Heart left ventricle (tissue), 16 donors: Measurements from ENCODE around the gene RABEP1. TPM values are rescaled to one million over a fixed set of nuclear protein-coding genes. Genes with fewer than 3 reads are reported as not detected.

Experiments used
- ATAC-seq, 4 donors: fragments of 200-7000 bp; cut with Tn5 transposase; one replicate each; pipeline ENCODE4 v1.9.1; 2020 to 2022; ENCODE audit warnings: moderate library complexity in 4 of 4, mild to moderate bottlenecking in 3 of 4, moderate number of reproducible peaks in 1 of 4
- DNase-seq, 5 donors: peaks; one replicate each; pipeline ENCODE4 v3.0.0-alpha.2; 2020
- H3K27ac ChIP-seq, 12 donors: fragments of 200-600 bp; sonication (generic) in 4 of 12; one replicate each; pipeline versions ENCODE4 v1.5.0 to v1.8.0; 2016 to 2022; ENCODE audit warnings: mild to moderate bottlenecking in 2 of 12
- H3K27me3 ChIP-seq, 9 donors: fragments of 200-600 bp; sonication (generic) in 2 of 9; one replicate each; pipeline versions ENCODE4 v1.5.1 to v1.8.0; 2016 to 2022; ENCODE audit warnings: mild to moderate bottlenecking in 3 of 9
- H3K36me3 ChIP-seq, 9 donors: fragments of 200-600 bp; sonication (generic) in 2 of 9; one replicate each; pipeline versions ENCODE4 v1.5.0 to v1.8.0; 2018 to 2022; ENCODE audit warnings: mild to moderate bottlenecking in 2 of 9
- H3K4me1 ChIP-seq, 12 donors: fragments of 200-600 bp; sonication (generic) in 4 of 12; one replicate each; pipeline versions ENCODE4 v1.5.0 to v1.8.0; 2016 to 2022; ENCODE audit warnings: mild to moderate bottlenecking in 3 of 12
- H3K4me3 ChIP-seq, 12 donors: fragments of 200-600 bp; sonication (generic) in 4 of 12; one replicate each; pipeline versions ENCODE4 v1.5.0 to v1.8.0; 2017 to 2022; ENCODE audit warnings: mild to moderate bottlenecking in 9 of 12, moderate library complexity in 4 of 12
- H3K9me3 ChIP-seq, 12 donors: fragments of 200-600 bp; sonication (generic) in 4 of 12; one replicate each; pipeline versions ENCODE4 v1.5.0 to v1.8.0; 2016 to 2022; ENCODE audit warnings: mild to moderate bottlenecking in 1 of 12
- POLR2A ChIP-seq, 2 donors: fragments of 450-650 bp; IDR thresholded peaks; one replicate each; pipeline ENCODE4 v1.6.1; 2017; ENCODE audit warnings: antibody characterized with exemption in 2 of 2, mild to moderate bottlenecking in 2 of 2, moderate library complexity in 2 of 2
- WGBS, 4 donors: extraction: QIAGEN DNeasy Blood & Tissue Kit in 2 of 4; methylation state at CpG; one replicate each; pipeline versions ENCODE4 v1.1.5 to v1.1.7; 2013 to 2018; 5-methylcytosine and 5-hydroxymethylcytosine counted together
- intact Hi-C, 10 donors: fragments of 100-400 bp; cut with DNase I; formaldehyde crosslinking; loops; one replicate each; pipeline versions ENCODE4 v1.11.1 to v1.14.2; 2022
- polyA plus RNA-seq, 2 donors: library from polyadenylated mRNA; stranded (reverse); fragments of 200-250 nt; gene quantifications; one replicate each; pipeline ENCODE4 v1.2.3, GENCODE V29; 2013
- total RNA-seq, 9 donors: library from RNA; depleted of rRNA in 2 of 9; stranded (reverse); fragments of >200 nt in 2 of 9; fragmentation: NEBNext Ultra II Directional in 3 of 9; extraction: Animal tissue kit (Norgen Biotek cat#: 25700) in 3 of 9; gene quantifications; one replicate each; pipeline versions ENCODE4 v1.1.0 to v1.2.4, GENCODE V29; 2016 to 2023
- TF ChIP-seq, protein P1 (sequence below), 12 donors: fragments of 200-600 bp; sonication (generic) in 4 of 12; IDR thresholded peaks; one replicate each; pipeline versions ENCODE4 v1.5.0 to v1.8.0; 2018 to 2022; ENCODE audit warnings: antibody characterized with exemption in 12 of 12, mild to moderate bottlenecking in 5 of 12
- donor health status: ischemic (EF 13 %, LVEDD 7.1; RV severe dilation, severe dysfunction).
- donor health status: healthy with polysubstance abuse.
- donor health status: DM: no; HTN: yes; CAD: no.
- donor health status: DM: no; HTN: no; CAD: no.
- donor health status: ischemic (EF 25% LVEDD 6.9; RV normal size, moderate dysfunction).
- donor health status: ischemic (EF 25% LVEDD 5.7; RV mildly dilated, moderate dysfunction).
- donor health status: healthy.
- donor health status: DM: yes; HTN: yes; CAD: no.
- donor health status: ischemic (EF 35%, LVEDD 5.7; RV mildly dilated, moderate dysfunction).
- donor health status: nonischemic (EF 11% LVEDD 7.7; RV severe dilation, severe dysfunction).
- donor health status: DM: yes; HTN: yes; CAD: no.
- donor health status: PGD.
- donor health status: ischemic (EF 29% LVEDD 5.4; RV normal size, mild dysfunction).
- donor health status: nonischemic (EF 23%, LVEDD 6.1; RV moderate dilation, normal function).

Gene RABEP1
- total and polyA plus RNA-seq, 11 donors: 23.5 to 70.4 (median 52.0) TPM

DNA sequence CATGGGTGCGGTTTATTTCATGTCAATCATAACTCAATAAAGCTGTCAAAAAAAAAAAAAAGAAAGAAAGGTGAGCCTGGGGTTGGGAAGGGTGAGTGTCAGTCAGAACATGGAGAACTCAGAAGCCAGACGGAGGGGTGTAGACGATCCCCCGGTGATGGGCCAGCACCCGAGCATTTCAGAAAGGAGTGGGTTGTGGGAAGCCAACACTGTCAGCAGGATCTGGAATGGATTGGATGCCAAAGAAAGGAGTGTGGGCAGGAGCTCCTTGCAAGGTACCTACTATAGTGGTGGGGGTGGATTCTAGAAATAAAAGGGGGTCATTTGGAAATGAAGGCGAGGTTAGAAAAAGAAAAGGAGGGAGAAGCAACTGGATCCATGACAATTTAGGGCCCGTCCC, 27.7 kb upstream of the RABEP1 start:
- DNase-seq: no peak
- TF ChIP-seq POLR2A (IDR thresholded peaks at IDR 0.05): no peak
- TF ChIP-seq, protein P1, sequence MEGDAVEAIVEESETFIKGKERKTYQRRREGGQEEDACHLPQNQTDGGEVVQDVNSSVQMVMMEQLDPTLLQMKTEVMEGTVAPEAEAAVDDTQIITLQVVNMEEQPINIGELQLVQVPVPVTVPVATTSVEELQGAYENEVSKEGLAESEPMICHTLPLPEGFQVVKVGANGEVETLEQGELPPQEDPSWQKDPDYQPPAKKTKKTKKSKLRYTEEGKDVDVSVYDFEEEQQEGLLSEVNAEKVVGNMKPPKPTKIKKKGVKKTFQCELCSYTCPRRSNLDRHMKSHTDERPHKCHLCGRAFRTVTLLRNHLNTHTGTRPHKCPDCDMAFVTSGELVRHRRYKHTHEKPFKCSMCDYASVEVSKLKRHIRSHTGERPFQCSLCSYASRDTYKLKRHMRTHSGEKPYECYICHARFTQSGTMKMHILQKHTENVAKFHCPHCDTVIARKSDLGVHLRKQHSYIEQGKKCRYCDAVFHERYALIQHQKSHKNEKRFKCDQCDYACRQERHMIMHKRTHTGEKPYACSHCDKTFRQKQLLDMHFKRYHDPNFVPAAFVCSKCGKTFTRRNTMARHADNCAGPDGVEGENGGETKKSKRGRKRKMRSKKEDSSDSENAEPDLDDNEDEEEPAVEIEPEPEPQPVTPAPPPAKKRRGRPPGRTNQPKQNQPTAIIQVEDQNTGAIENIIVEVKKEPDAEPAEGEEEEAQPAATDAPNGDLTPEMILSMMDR (IDR thresholded peaks at IDR 0.05): no peak
- 76 to 79% (median 77%) methylated on average over 7 of the region's 7 CpGs for WGBS, 4 donors
- no peak for ATAC-seq
- Histone ChIP-seq H3K9me3 (no peaks in the 10 kb centered on the region), H3K27ac (peak overlapping the region in 1 of 12 donors; percentile 6), H3K4me1 (peaks cover 0 to 8% (median 0%) of the 10 kb centered on the region in 12 donors), H3K4me3 (no peak overlapping the region), H3K36me3 (no peaks in the 10 kb centered on the region), H3K27me3 (no peaks in the 10 kb centered on the region)
- intact Hi-C loops: loop anchor here in 3 of 10 donors (10.0 kb wide), 2 partner anchors 190 to 1180 kb away; partner anchors contain the start of gene AIPL1 (in 1 of the 3)

DNA sequence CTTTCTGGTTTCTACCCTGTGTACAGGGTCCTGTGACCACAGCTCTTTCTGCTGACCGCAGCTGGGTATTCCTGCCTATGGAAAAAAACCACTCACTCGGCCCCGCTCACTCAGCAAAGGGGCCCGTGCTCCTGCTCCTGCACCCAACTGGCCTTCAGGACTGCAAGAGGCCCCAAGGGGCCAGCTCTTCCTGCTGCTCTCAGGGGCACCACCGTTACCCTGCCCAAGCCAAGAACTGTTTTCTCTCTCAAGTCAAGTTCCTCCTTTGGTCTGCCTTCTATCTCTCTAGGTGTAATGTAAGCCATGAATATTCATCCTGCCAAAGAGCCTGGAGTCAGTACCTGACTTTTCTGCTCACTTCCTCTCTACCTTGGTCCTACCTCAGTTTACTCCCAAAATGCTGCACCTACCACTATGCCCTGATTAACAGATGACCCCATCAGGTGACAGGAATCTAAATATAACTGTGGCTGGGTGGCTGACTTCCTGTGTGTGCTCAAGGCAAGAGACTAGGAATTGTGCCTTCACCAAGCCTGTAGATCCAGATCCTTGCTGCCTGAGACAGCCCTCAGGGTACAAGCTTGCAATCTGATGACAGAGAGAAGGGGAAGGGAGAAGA, 27.1 kb upstream of the RABEP1 start:
- Histone ChIP-seq H3K4me3 (no peak overlapping the region), H3K27me3 (no peaks in the 10 kb centered on the region), H3K27ac (peak overlapping the region in 1 of 12 donors; percentile 6), H3K4me1 (peaks cover 0 to 8% (median 0%) of the 10 kb centered on the region in 12 donors), H3K36me3 (no peaks in the 10 kb centered on the region), H3K9me3 (no peaks in the 10 kb centered on the region)
- DNase-seq (no peak), ATAC-seq (peak in 1 of 4 donors; percentile 52)
- intact Hi-C loops: loop anchor here in 3 of 10 donors (10.0 kb wide), 2 partner anchors 190 to 1180 kb away; partner anchors contain the start of gene AIPL1 (in 1 of the 3)
- TF ChIP-seq POLR2A (IDR thresholded peaks at IDR 0.05): no peak
- TF ChIP-seq, protein P1 (IDR thresholded peaks at IDR 0.05): no peak
- WGBS, 4 donors: 73 to 81% (median 77%) methylated on average over 5 of the region's 5 CpGs

DNA sequence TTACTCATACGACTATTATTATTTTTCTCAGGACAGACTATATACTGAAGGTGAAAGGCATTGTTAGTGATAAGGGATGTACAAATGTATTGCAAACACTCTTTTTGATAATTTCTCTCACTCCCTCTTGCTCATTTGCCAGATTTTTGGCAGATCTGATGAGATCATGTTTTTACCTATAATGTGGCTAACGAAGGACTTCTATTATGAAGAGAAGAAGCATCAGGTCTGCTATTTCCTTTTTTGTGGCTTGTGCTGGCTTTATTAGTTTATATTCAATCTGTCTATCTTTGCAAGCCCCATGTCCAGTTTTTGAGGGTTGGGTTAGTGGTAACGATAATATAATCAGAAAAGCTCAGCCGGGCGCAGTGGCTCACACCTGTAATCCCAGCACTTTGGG, 25.0 kb upstream of the RABEP1 start:
- H3K4me3 ChIP-seq: no peak overlapping the region
- intact Hi-C loops: loop anchor here in 3 of 10 donors (10.0 kb wide), 2 partner anchors 188 to 1178 kb away; partner anchors contain the start of gene AIPL1 (in 1 of the 3)
- no peaks in the 10 kb centered on the region for H3K9me3 ChIP-seq
- ATAC-seq (no peak), DNase-seq (no peak)
- no peak overlapping the region for H3K27ac ChIP-seq
- peaks cover 0 to 8% (median 0%) of the 10 kb centered on the region in 12 donors for H3K4me1 ChIP-seq
- 93 to 96% (median 94%) methylated on average over 5 of the region's 5 CpGs for WGBS, 4 donors
- no peak for TF ChIP-seq POLR2A (IDR thresholded peaks at IDR 0.05)
- TF ChIP-seq, protein P1 (IDR thresholded peaks at IDR 0.05): no peak
- H3K36me3 ChIP-seq: no peaks in the 10 kb centered on the region
- no peaks in the 10 kb centered on the region for H3K27me3 ChIP-seq

DNA sequence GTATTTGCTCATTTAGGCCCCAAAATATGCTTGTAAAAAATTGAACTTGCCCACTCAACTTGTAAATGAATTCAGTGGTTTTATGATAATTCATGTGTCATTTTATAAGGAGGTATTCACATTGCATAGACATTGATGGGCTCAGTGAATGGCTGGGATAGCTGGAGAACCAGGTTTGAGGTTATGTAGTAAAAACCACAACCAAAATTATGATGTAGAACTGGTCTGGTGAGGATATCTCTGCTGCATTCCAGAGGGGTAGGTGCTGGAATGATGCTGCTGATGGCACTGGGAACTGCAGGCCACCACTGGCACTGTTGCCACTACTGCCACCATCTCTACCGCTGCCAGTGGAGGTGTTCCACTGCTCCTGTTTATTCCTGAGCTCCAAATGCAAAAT, 21.5 kb upstream of the RABEP1 start:
- H3K27ac ChIP-seq: no peak overlapping the region
- H3K4me1 ChIP-seq: no peaks in the 10 kb centered on the region
- WGBS, 4 donors: 98 to 100% (median 100%) methylated on average over 1 of the region's 1 CpG
- H3K36me3 ChIP-seq: no peaks in the 10 kb centered on the region
- ATAC-seq (no peak), DNase-seq (no peak)
- no peaks in the 10 kb centered on the region for H3K27me3 ChIP-seq
- H3K4me3 ChIP-seq: no peak overlapping the region
- intact Hi-C loops: no loop called here
- no peak for TF ChIP-seq POLR2A (IDR thresholded peaks at IDR 0.05)
- TF ChIP-seq, protein P1 (IDR thresholded peaks at IDR 0.05): no peak
- no peaks in the 10 kb centered on the region for H3K9me3 ChIP-seq
